GM18498 (cell line): ENCODE measurements around the gene SLC26A8.
"Not testable (repeated sequence)": the region's sequence is repeated elsewhere in the genome, so short reads cannot be mapped to it uniquely, and the experiment has no call there.

Source experiments
- ATAC-seq: cut with Tn5 transposase; IDR thresholded peaks from one replicate; pipeline ENCODE4 v1.9.1; 2021; ENCODE audit warnings: mild to moderate bottlenecking, moderate library complexity; ENCODE audit not compliant: unreplicated experiment

Gene SLC26A8

DNA sequence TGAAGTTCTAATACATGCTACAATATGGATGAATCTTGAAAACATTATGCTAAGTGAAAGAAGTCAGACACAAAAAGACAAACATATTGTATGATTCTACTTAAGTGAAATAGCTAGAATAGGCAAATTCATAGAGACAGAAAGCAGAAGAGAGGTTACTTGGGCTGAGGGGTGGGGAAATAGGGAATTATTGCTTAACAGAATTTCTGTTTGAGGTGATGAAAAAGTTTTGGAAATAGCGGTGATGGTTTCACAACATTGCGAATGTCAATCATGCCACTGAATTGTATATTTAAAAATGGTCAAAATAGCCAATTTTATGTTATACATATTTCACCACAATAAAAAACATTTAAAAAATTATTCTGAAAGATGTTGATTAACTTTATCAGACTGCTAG lies 6.1 kb downstream of the SLC26A8 start:
- ATAC-seq = no peak

DNA sequence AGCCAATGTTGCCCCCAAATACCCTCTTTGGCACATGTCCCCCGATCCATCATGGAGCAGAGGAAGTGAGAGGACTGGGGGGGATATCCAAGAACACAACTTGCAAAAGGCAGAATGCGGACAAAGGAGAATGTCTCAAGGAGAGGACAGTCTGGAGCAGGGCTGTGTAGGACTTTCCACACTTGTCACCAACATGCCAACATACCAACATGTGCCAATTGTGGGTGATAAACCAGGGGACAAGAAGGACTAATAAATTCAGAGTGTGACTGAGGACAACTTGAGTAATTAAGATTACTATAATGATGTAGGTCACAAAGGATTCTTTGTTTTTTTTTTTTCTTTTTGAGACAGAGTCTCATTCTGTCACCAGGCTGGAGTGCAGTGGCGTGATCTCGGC lies 8.8 kb downstream of the SLC26A8 start:
- no peak for ATAC-seq

DNA sequence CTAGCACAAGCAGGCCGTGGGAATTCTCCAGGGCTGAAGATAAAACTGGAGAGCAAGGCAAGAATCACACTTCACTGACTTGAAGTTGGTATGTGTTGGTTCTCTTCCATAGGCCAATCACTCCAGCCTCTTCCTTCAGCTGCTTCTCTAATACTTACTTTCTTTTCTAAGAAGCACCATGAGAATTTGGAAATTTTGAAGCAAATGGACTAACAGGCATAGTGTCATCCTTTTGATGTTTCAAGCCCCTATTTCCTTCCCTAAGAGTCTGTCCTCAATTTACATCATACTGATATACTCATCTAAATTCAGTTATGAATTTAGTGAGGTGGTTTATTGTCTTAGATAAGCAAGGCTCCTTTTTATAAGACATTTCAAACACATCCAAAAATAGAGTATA lies 24.0 kb downstream of the SLC26A8 start:
- ATAC-seq = no peak

- ATAC-seq = no peak
Measured at GRCh38 chr6:35993150-35993549, 31.3 kb downstream of the SLC26A8 start.

- ATAC-seq = not testable (repeated sequence)
Measured at GRCh38 chr6:35988047-35988446, 36.4 kb downstream of the SLC26A8 start.

DNA sequence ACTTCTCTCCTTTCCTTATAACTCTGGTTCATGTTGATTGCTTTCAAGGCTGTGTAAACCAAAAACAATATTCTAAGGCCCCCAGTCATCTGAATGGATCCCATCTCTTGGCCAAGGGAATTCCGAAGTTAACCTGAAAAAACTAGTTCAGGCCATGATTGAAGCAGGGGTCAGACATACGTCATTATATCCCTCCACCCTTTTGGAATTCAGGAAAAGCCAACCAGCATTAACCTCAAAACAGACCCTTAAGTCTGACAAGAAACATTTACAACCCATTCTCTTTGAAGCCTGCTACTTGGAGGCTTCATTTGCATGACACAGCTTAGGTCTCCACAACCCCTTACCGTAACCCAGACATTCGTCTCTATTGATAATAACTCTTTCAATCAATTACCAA lies 39.7 kb downstream of the SLC26A8 start:
- ATAC-seq = no peak

- no peak for ATAC-seq
Measured at GRCh38 chr6:35980991-35981645, 43.3 kb downstream of the SLC26A8 start.

GRCh38 chr6:35980126-35980525 lies 44.3 kb downstream of the SLC26A8 start:
- not testable (repeated sequence) for ATAC-seq

DNA sequence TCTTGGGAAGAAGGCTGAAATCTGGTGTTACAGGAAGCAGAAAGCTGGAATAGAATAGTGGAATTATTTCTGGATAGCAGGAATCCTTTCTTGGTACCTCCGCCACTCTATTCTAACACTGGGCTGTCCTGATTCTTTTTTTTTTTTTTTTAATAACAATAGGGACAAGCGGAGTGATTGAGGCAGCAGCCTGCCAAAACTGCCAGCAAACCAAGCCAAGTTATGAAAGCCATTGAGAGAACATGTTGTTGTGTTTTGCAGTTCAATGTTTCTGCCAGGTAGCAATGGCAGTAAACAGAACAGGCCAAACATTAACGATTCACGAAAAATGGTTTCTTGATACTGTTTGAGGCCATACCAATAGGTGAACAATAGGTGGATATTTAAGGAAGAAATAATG lies 47.1 kb downstream of the SLC26A8 start:
- no peak for ATAC-seq

DNA sequence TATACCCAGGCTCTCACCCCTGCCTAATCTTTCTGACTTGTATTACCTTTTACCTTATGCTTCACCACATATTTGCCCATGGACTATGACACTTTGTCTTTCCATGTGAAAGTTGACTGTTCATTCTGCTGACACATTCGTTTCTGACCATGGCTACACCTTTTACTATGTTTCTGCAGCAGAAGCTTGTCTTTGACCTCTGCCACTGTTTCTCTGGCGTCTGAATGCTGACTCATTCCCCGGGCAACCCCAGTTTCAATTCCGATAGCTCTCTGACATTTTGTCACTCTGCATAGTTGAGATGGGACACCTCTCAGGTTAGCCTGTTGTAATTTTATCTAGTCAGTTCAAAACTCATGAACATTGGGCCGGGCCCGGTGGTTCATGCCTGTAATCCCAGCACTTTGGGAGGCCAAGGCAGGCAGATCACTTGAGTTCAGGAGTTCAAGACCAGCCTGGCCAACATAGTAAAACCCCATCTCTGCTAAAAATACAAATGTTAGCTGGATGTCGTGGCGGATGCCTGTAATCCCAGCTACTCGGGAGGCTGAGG lies 50.7 kb downstream of the SLC26A8 start:
- no peak for ATAC-seq

- no peak for ATAC-seq
Measured at GRCh38 chr6:35972471-35973367, 51.7 kb downstream of the SLC26A8 start.

- no peak for ATAC-seq
Measured at GRCh38 chr6:35970181-35970580, 54.3 kb downstream of the SLC26A8 start.

DNA sequence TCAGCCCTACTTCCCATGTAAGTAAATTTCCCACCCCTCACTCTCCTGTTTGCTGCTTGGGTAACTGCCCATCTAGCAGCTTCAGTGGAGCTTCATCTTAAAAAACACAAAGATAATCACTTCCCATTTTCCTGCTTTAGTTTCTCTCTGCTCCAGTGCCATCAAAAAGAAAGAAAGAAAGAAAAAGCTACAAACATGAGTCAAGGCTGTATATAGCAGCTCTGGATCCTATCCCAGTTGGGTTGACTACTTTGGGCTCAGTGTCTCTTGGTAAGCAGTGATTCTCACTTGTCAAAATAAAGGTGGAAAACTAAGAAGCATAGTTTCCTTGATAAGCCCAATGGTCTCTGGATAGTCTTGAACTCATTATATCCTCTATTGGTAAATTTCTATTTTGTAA lies 54.8 kb downstream of the SLC26A8 start:
- no peak for ATAC-seq

- ATAC-seq = no peak
Measured at GRCh38 chr6:35968821-35969220, 55.6 kb downstream of the SLC26A8 start.

DNA sequence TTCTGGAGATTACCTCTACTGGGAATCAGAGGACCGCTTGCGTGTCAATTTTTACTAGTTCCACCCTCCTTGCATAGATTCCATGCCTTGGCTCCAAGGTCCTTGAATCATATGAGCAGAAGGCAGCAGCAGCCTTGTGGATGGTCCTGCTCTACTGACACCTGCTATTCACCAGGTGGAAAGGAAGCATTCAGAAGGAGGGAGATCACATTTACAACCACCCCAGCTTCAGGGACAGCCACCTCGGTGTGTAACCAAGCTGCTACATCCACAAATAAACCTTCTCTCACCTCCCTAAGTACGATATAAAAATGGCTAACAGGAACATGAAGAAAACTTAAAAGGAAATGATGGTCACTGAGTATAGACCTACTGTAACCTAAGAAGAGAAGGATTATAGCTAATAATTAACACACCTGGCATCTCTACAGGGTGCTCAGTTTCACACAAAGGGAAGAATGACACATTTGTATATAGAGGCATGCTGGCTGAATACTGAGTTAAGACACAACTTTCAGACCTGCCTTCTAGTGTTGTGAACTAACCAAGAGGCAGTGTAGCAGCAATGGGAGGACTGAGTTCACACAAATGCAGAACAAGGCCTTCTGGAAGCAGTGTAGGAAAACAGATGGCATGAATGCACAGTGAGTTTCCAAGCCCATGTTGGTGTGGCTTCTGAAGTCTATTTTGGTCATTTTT lies 57.2 kb downstream of the SLC26A8 start:
- ATAC-seq = no peak

- ATAC-seq = no peak
Measured at GRCh38 chr6:35962779-35963560, 61.5 kb downstream of the SLC26A8 start.

GRCh38 chr6:35960187-35960586 lies 64.3 kb downstream of the SLC26A8 start:
- no peak for ATAC-seq

DNA sequence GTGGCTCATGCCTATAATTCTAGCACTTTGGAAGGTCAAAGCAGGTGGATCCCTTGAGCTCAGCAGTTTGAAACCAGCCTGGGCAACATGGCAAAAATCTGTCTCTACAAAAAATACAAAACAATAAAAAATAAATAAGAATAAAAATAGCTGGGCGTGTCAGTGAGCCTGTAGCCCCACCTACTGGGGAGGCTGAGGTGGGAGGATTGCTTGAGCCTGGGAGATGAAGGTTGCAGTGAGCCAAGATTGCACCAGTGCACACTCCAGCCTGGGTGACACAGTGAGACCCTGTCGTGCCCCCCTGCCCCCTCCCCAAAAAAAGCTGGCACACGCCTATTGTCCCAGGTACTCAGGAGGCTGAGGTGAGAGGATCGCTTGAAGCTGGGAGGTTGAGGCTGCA lies 68.5 kb downstream of the SLC26A8 start:
- ATAC-seq = no peak

DNA sequence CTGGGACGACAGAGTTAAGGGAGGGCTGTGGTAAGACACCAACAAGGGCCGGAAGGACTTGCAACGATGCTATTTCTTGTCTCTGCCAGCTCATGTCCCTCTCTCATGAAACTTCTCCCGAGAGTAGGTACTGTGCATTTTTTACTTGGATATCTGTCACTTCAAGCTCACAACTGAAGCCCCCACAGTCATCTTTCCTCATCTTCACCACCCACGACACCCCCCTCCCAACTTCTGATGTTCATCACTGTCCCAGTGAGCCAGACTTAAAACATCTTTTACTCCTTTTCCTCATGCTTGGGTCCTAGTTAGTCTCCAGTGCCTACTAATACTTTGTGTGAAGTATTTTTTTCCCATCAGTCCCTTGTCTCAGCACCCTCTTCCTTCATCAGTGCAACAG lies 68.9 kb downstream of the SLC26A8 start:
- ATAC-seq = no peak

- no peak for ATAC-seq
Measured at GRCh38 chr6:35955071-35955470, 69.4 kb downstream of the SLC26A8 start.

GRCh38 chr6:35954333-35954732 lies 70.1 kb downstream of the SLC26A8 start:
- ATAC-seq = no peak
